GM12878 (cell line): ENCODE measurements around the gene TRIM74. TPM values are rescaled to one million over a fixed set of nuclear protein-coding genes. Genes with fewer than 3 reads are reported as not detected.
A peak's percentile ranks its signal among the peaks of the same experiment; 100 is the strongest.
"Not testable (repeated sequence)": the region's sequence is repeated elsewhere in the genome, so short reads cannot be mapped to it uniquely, and the experiment has no call there.

Source experiments
- ATAC-seq: fragments of 200-7000 bp; cut with Tn5 transposase; 3 replicates; pipeline ENCODE4 v1.9.1; 2020; ENCODE audit warnings: mild to moderate bottlenecking, moderate library complexity
- BruUV-seq: library from RNA; stranded (reverse); fragments of 400-500 nt; replicated peaks from 2 replicates; lab custom pipeline; 2021; lab: Mats Ljungman, UMichigan
- CTCF ChIA-PET: fragments of 300-600 bp; sonication (Branson Sonifier 250); formaldehyde crosslinking; extraction: SDS; loops from one replicate; lab custom pipeline; 2021; ENCODE audit warnings: inconsistent platforms; lab: Yijun Ruan, JAX
- POLR2A ChIA-PET: fragments of 350-600 bp; formaldehyde crosslinking; extraction: SDS; loops from one replicate; lab custom pipeline; 2021; ENCODE audit warnings: inconsistent platforms; lab: Charles Lee
- RAD21 ChIA-PET: fragments of 300-600 bp; sonication (Branson Sonifier 250); formaldehyde crosslinking; loops from one replicate; lab custom pipeline; 2023; ENCODE audit warnings: antibody characterized with exemption; ENCODE audit not compliant: unreplicated experiment; lab: Charles Lee
- SMC1A ChIA-PET: fragments of 300-600 bp; sonication (Branson Sonifier 250); formaldehyde crosslinking; loops from one replicate; lab custom pipeline; 2023; ENCODE audit not compliant: unreplicated experiment, uncharacterized antibody; lab: Charles Lee
- DNase-seq: peaks from one replicate; pipeline ENCODE4 v3.0.0-alpha.2; 2011; ENCODE audit warnings: low read depth, low spot score
- FAIRE-seq: peaks from 3 replicates; lab custom pipeline; 2011; peaks lifted over from hg19 to GRCh38; lab: Jason Lieb, UNC
- H2AFZ ChIP-seq: 2 replicates; pipeline ENCODE4 v1.6.0; 2011; ENCODE audit warnings: low read depth, low read length, control low read depth; ENCODE audit not compliant: control insufficient read depth
- H3K27ac ChIP-seq: 2 replicates; pipeline ENCODE4 v1.5.1; 2011; ENCODE audit warnings: control low read depth; ENCODE audit not compliant: control insufficient read depth, insufficient read depth
- H3K27me3 ChIP-seq, 2 experiments: replicated peaks in 1 of 2; 2 replicates each; pipeline versions ENCODE4 v1.6.0 to v1.6.1; 2011; ENCODE audit warnings: low read length in 1 of 2; ENCODE audit not compliant: control insufficient read depth in 2 of 2, insufficient read depth in 2 of 2
- H3K36me3 ChIP-seq, 2 experiments: 2 replicates each; pipeline ENCODE4 v1.5.1; 2011; ENCODE audit warnings: low read length in 1 of 2; ENCODE audit not compliant: control insufficient read depth in 2 of 2, insufficient read depth in 2 of 2
- H3K4me1 ChIP-seq: 2 replicates; pipeline ENCODE4 v1.6.1; 2011; ENCODE audit warnings: mild to moderate bottlenecking, low read length, moderate library complexity, mixed read lengths; ENCODE audit not compliant: control insufficient read depth, insufficient read depth
- H3K4me2 ChIP-seq: 2 replicates; pipeline ENCODE4 v1.6.0; 2011; ENCODE audit warnings: control low read depth; ENCODE audit not compliant: control insufficient read depth, insufficient read depth
- H3K4me3 ChIP-seq: fragments of 200-600 bp; sonication (generic); 2 replicates; pipeline ENCODE4 v1.5.1; 2016
- H3K79me2 ChIP-seq: 2 replicates; pipeline ENCODE4 v1.6.0; 2011; ENCODE audit warnings: low read length; ENCODE audit not compliant: control insufficient read depth, insufficient read depth
- H3K9ac ChIP-seq: 2 replicates; pipeline ENCODE4 v1.8.0; 2011; ENCODE audit warnings: low read length, control low read depth, mixed read lengths; ENCODE audit not compliant: control insufficient read depth, insufficient read depth
- H3K9me3 ChIP-seq: replicated peaks from 3 replicates; pipeline ENCODE4 v1.5.1; 2011; ENCODE audit warnings: mild to moderate bottlenecking, low read length; ENCODE audit not compliant: control insufficient read depth, insufficient read depth
- H4K20me1 ChIP-seq: 2 replicates; pipeline ENCODE4 v1.6.0; 2011; ENCODE audit not compliant: control insufficient read depth, insufficient read depth
- MEF2B ChIP-seq: fragments of 450-650 bp; IDR thresholded peaks from 2 replicates; pipeline ENCODE4 v1.6.1; 2018; ENCODE audit warnings: mild to moderate bottlenecking, moderate library complexity; ENCODE audit not compliant: partially characterized antibody, poor library complexity, severe bottlenecking
- MTA2 ChIP-seq: fragments of 450-650 bp; IDR thresholded peaks from 2 replicates; pipeline ENCODE4 v1.6.1; 2016; ENCODE audit warnings: low read depth, mild to moderate bottlenecking, moderate library complexity
- RUNX3 ChIP-seq: IDR thresholded peaks from 2 replicates; pipeline ENCODE4 v1.6.1; 2012; ENCODE audit warnings: low read length, inconsistent platforms
- SP1 ChIP-seq: IDR thresholded peaks from one replicate; pipeline ENCODE4 v1.6.1; 2011; ENCODE audit warnings: low read depth, low read length
- SREBF2 ChIP-seq: IDR thresholded peaks from 2 replicates; pipeline ENCODE4 v1.6.1; 2012; ENCODE audit warnings: mild to moderate bottlenecking, low read length
- SUZ12 ChIP-seq: fragments of 200-600 bp; sonication (generic); IDR thresholded peaks from one replicate; pipeline ENCODE4 v1.6.1; 2018; ENCODE audit warnings: antibody characterized with exemption, mild to moderate bottlenecking; ENCODE audit not compliant: unreplicated experiment
- USF2 ChIP-seq: IDR thresholded peaks from 2 replicates; pipeline ENCODE4 v1.6.1; 2011; ENCODE audit warnings: low read depth, low read length, improper control_type of control experiment, borderline replicate concordance
- WGBS: methylation state at CpG from one replicate; pipeline ENCODE4 v1.1.6; 2016; ENCODE audit warnings: low lambda C conversion rate; ENCODE audit not compliant: insufficient replicate concordance, insufficient coverage; ENCODE audit errors: missing lambda C conversion rate; 5-methylcytosine and 5-hydroxymethylcytosine counted together
- in situ Hi-C: fragments of 300-500 bp; cut with MboI; formaldehyde crosslinking; loops from 9 replicates; pipeline ENCODE4 v1.14.3; 2018; ENCODE audit warnings: mixed read lengths
- intact Hi-C: fragments of 100-400 bp; cut with micrococcal nuclease; formaldehyde crosslinking; loops from one replicate; pipeline ENCODE4 v1.14.2; 2022; ENCODE audit not compliant: unreplicated experiment
- polyA plus RNA-seq, 11 experiments: library from polyadenylated mRNA; depleted of rRNA in 4 of 11; unstranded in 6 of 11; stranded (reverse) in 5 of 11; fragments of >200 nt; fragmentation: Nextera tagmentation in 4 of 11; fragmentation: Illumina TruSeq in 1 of 11; extraction: Ambion mirVana in 4 of 11; extraction: Trizol in 1 of 11; gene quantifications; 1 replicate in 1 of 11; 2 replicates in 10 of 11; pipeline versions ENCODE4 v1.2.1 to v1.2.3, GENCODE V29; 2011 to 2016; ENCODE audit warnings: inconsistent platforms in 2 of 11, missing spikeins in 2 of 11, low read depth in 1 of 11
- total RNA-seq, 4 experiments: library from RNA; depleted of rRNA in 3 of 4; stranded (reverse); fragments of >200 nt in 3 of 4; fragmentation: Illumina TruSeq in 1 of 4; extraction: Trizol in 1 of 4; gene quantifications; 2 replicates each; pipeline versions ENCODE4 v1.2.1 to v1.2.3, GENCODE V29; 2013 to 2021

TRIM74 gene
- total and polyA plus RNA-seq, 10 of the 15 experiments (the other 5 are each of a cell fraction or from before 2014, with no cell fraction given): 0.10 to 0.48 (median 0.21) TPM; not detected in 6

GRCh38 chr7:72927791-72928190, 41.5 kb downstream of the TRIM74 start:
- H3K27me3 ChIP-seq, SMC1A ChIA-PET, H3K4me1 ChIP-seq, H3K4me2 ChIP-seq, H2AFZ ChIP-seq, H4K20me1 ChIP-seq, POLR2A ChIA-PET, ATAC-seq, H3K27ac ChIP-seq, in situ Hi-C loops, H3K9ac ChIP-seq, H3K9me3 ChIP-seq, H3K4me3 ChIP-seq, BruUV-seq, FAIRE-seq, intact Hi-C loops, RAD21 ChIA-PET, DNase-seq: not testable (repeated sequence)
- 100% methylated on average over 6 of the region's 6 CpGs for WGBS
- Histone ChIP-seq H3K36me3 (peaks cover 3 to 11% of the 10 kb centered on the region in 2 experiments), H3K79me2 (peaks cover 16% of the 10 kb centered on the region)
- CTCF ChIA-PET: interaction anchor here (1.4 kb wide), 1 partner anchor 524 kb away, joined by 3 read pairs; no protein-coding TSS in a partner anchor

GRCh38 chr7:72925546-72926120, 43.6 kb downstream of the TRIM74 start:
- intact Hi-C loops: no loop called here
- under 1% methylated on average over 15 of the region's 35 CpGs for WGBS

More at GRCh38 chr7:72925546-72926120, 43.6 kb downstream of the TRIM74 start:
- Histone ChIP-seq H3K9ac (peak overlapping the region; percentile 75), H3K4me1 (peaks cover 6% of the 10 kb centered on the region; the same call in 1 of the 2 replicates), H3K79me2 (peaks cover 16% of the 10 kb centered on the region), H4K20me1 (no peaks in the 10 kb centered on the region), H3K4me3 (peak overlapping the region; percentile 88), H3K36me3 (peaks cover 3 to 11% of the 10 kb centered on the region in 2 experiments), H2AFZ (no peak overlapping the region; the same call in 1 of the 2 replicates), H3K27me3 (no peaks in the 10 kb centered on the region), H3K9me3 (no peaks in the 10 kb centered on the region), H3K4me2 (peak overlapping the region; percentile 94), H3K27ac (peak overlapping the region; percentile 63; the same call in 1 of the 2 replicates)
- in situ Hi-C loops: no loop called here
- no peak for TF ChIP-seq MTA2
- 0 out of 2 replicates have a peak, but pooled peaks have one; percentile 18 for TF ChIP-seq RUNX3
- no peak for TF ChIP-seq SUZ12
- no peak for TF ChIP-seq USF2
- no peak for TF ChIP-seq SP1
- peak; percentile 48 for TF ChIP-seq MEF2B
- TF ChIP-seq SREBF2: no peak
- RAD21 ChIA-PET: no interaction called here
- BruUV-seq: no TSS peak
- FAIRE-seq: no peak
- DNase-seq: no peak
- CTCF ChIA-PET: no interaction called here
- POLR2A ChIA-PET: no interaction called here
- no peak for ATAC-seq
- SMC1A ChIA-PET: no interaction called here
